Myocyte (in vitro differentiated cells): ENCODE measurements around the gene TMEM178A. TPM values are rescaled to one million over a fixed set of nuclear protein-coding genes. Genes with fewer than 3 reads are reported as not detected.
"Not testable (repeated sequence)": the region's sequence is repeated elsewhere in the genome, so short reads cannot be mapped to it uniquely, and the experiment has no call there.

Experiments used
- DNase-seq: peaks from one replicate; pipeline ENCODE4 v3.0.0-alpha.2; 2012; ENCODE audit warnings: low read depth
- polyA plus RNA-seq: library from polyadenylated mRNA; unstranded; fragments of >200 nt; gene quantifications from one replicate; pipeline ENCODE4 v1.2.1, GENCODE V29; 2012; ENCODE audit warnings: missing spikeins
- total RNA-seq: library from RNA; depleted of rRNA; stranded (reverse); fragments of >200 nt; gene quantifications from 2 replicates; pipeline ENCODE4 v1.2.3, GENCODE V29; 2014

Gene TMEM178A
- 2.0 and 5.3 TPM in 2 replicates for total RNA-seq
- 5.4 TPM for polyA plus RNA-seq

GRCh38 chr2:39665811-39666490, at the start of gene TMEM178A:
Gene TMEM178A, plus strand, starts transcription at chr2:39665917. Its CDS starts 58 bp downstream, at chr2:39665975.
- peak; percentile 13 for DNase-seq

- DNase-seq = no peak
These were observed 47.5 kb upstream of the TMEM178A start for GRCh38 chr2:39618236-39618635.

- no peak for DNase-seq
These were observed 47.0 kb upstream of the TMEM178A start for GRCh38 chr2:39618736-39619135.

GRCh38 chr2:39620067-39620466, 45.6 kb upstream of the TMEM178A start:
- DNase-seq = peak; percentile 79

- DNase-seq = no peak
These were observed 44.1 kb upstream of the TMEM178A start for GRCh38 chr2:39621596-39621995.

- DNase-seq = no peak
These were observed 42.9 kb upstream of the TMEM178A start for GRCh38 chr2:39622860-39623259.

GRCh38 chr2:39623917-39624316, 41.8 kb upstream of the TMEM178A start:
- DNase-seq = no peak

GRCh38 chr2:39625193-39625926, 40.4 kb upstream of the TMEM178A start:
- no peak for DNase-seq

GRCh38 chr2:39625927-39626270, 39.8 kb upstream of the TMEM178A start:
- no peak for DNase-seq

- not testable (repeated sequence) for DNase-seq
These were observed 37.4 kb upstream of the TMEM178A start for GRCh38 chr2:39628346-39628745.

GRCh38 chr2:39629646-39630045, 36.1 kb upstream of the TMEM178A start:
- no peak for DNase-seq

- no peak for DNase-seq
These were observed 34.5 kb upstream of the TMEM178A start for GRCh38 chr2:39631256-39631655.

- DNase-seq = peak; percentile 92
These were observed 34.0 kb upstream of the TMEM178A start for GRCh38 chr2:39631718-39632117.

- peak; percentile 69 for DNase-seq
These were observed 32.8 kb upstream of the TMEM178A start for GRCh38 chr2:39632876-39633275.

- DNase-seq = no peak
These were observed 29.4 kb upstream of the TMEM178A start for GRCh38 chr2:39636306-39636705.

GRCh38 chr2:39638581-39638980, 27.1 kb upstream of the TMEM178A start:
- DNase-seq = no peak

GRCh38 chr2:39640107-39640506, 25.6 kb upstream of the TMEM178A start:
- DNase-seq = no peak

GRCh38 chr2:39640681-39641080, 25.0 kb upstream of the TMEM178A start:
- no peak for DNase-seq

GRCh38 chr2:39641635-39642034, 24.1 kb upstream of the TMEM178A start:
- no peak for DNase-seq

GRCh38 chr2:39642051-39642718, 23.5 kb upstream of the TMEM178A start:
- DNase-seq = peak; percentile 79

- DNase-seq = no peak
These were observed 19.9 kb upstream of the TMEM178A start for GRCh38 chr2:39645826-39646225.

- DNase-seq = no peak
These were observed 19.4 kb upstream of the TMEM178A start for GRCh38 chr2:39646267-39646666.
